Activated T-cell treated with anti-CD3 and anti-CD28 coated beads for 24 hours (primary cell): Measurements from ENCODE around the gene BORCS6.

Source experiments
- DNase-seq: peaks from one replicate; pipeline ENCODE4 v3.0.0-alpha.2; 2020; ENCODE audit warnings: low read depth

Gene BORCS6

GRCh38 chr17:8142158-8142886 is 47.7 kb downstream of the BORCS6 start:
- DNase-seq: no peak

- DNase-seq: no peak
These were observed 48.2 kb downstream of the BORCS6 start for GRCh38 chr17:8141741-8142140.

- DNase-seq: no peak
These were observed 48.9 kb downstream of the BORCS6 start for GRCh38 chr17:8141045-8141444.

- DNase-seq: no peak
These were observed 49.6 kb downstream of the BORCS6 start for GRCh38 chr17:8140065-8141029.

GRCh38 chr17:8138672-8139371 is 51.2 kb downstream of the BORCS6 start:
- peak; percentile 97 for DNase-seq

GRCh38 chr17:8138374-8138671 is 51.7 kb downstream of the BORCS6 start:
- DNase-seq: no peak
